Fibroblast of mammary gland (primary cell): ENCODE measurements around the gene MTUS2.
"Not testable (repeated sequence)": the region's sequence is repeated elsewhere in the genome, so short reads cannot be mapped to it uniquely, and the experiment has no call there.

Experiments
- DNase-seq: peaks from one replicate; pipeline ENCODE4 v3.0.0-alpha.2; 2010; ENCODE audit warnings: low read depth
- H3K4me3 ChIP-seq: 2 replicates; pipeline ENCODE4 v1.5.1; 2011; ENCODE audit warnings: low read depth, mild to moderate bottlenecking, low read length, moderate library complexity; ENCODE audit not compliant: control insufficient read depth
- CTCF ChIP-seq: conservative IDR thresholded peaks from 2 replicates; pipeline ENCODE4 v1.5.1; 2011; ENCODE audit warnings: low read depth, low read length, inconsistent platforms; ENCODE audit not compliant: control insufficient read depth, insufficient read depth

MTUS2 gene

GRCh38 chr13:29195456-29195855, 375.3 kb downstream of the MTUS2 start:
- H3K4me3 ChIP-seq: no peak overlapping the region
- DNase-seq: no peak
- TF ChIP-seq CTCF: no peak

DNA sequence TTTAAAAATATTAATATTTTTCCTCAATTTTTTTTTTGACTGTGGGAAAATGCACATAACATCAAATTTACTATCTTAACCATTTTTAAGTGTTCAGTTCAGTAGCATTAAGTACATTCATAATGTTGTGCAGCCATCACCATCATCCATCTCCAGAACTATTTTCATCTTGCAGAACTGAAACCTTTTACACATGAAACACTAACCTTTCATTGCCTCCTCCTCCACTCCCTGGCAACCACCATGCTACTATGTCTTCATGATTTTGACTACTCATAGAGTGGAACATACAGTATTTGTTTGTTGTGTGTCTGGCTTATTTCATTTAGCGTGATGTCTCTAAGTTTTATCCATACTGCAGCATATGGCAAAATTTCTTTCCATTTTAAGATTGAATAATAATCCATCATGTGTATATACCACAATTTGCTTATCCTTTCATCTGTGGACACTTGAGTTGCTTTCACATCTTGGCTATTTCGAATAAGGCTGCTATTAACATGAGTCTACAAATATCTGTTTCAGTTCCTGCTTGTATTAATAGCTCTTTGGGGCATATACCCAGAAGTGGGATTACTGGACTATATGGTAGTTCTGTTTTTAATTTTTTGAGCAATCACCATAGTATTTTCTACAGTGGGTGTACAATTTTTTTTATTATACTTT, 376.4 kb downstream of the MTUS2 start:
- no peak for TF ChIP-seq CTCF
- H3K4me3 ChIP-seq: no peak overlapping the region
- DNase-seq: no peak

GRCh38 chr13:29202753-29203152, 382.6 kb downstream of the MTUS2 start:
- H3K4me3 ChIP-seq, DNase-seq: not testable (repeated sequence)

GRCh38 chr13:29204651-29205050, 384.5 kb downstream of the MTUS2 start:
- TF ChIP-seq CTCF: no peak
- no peak overlapping the region for H3K4me3 ChIP-seq
- no peak for DNase-seq

DNA sequence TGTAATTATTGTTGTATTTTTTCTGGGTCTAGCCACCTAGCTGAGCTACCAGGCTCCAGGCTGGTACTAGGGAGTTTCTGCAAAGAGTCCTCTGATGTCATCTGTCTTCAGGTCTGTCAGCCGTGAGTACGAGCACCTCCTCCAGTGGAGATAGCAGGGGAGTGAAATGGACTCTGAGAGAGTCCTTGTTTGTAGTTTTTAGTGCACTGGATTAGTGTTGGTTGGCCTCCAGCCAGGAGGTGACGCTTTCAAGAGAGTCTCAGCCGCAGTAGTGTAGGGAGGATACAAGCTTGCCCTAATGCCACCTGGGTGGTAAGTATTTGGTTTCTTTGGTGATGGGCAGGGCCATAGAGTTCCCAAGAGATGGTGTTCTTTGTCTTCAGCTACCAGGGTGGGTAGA, 390.5 kb downstream of the MTUS2 start:
- no peak for DNase-seq
- no peak for TF ChIP-seq CTCF
- H3K4me3 ChIP-seq: no peak overlapping the region

DNA sequence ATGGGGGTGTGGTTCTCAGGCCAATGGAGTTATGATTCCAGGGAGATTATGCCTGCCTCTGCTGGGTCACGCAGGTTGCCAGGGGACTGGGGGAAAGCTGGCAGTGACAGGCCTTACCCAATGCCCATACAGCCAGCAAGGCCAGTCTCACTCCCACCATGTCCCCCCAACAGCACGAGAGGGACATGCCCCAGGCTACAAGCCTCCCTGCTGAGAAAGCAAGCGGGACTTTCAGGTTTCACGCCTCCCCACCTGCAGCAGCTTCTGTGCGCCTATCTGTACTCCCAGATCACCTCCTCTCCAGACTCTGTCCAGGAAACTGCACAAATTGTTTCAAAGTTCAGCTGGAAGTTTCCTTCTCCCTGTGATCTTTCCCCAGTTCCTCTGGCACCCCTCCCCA, 391.0 kb downstream of the MTUS2 start:
- DNase-seq, H3K4me3 ChIP-seq: not testable (repeated sequence)

GRCh38 chr13:29222458-29222857, 402.3 kb downstream of the MTUS2 start:
- no peak for TF ChIP-seq CTCF
- no peak overlapping the region for H3K4me3 ChIP-seq
- no peak for DNase-seq

DNA sequence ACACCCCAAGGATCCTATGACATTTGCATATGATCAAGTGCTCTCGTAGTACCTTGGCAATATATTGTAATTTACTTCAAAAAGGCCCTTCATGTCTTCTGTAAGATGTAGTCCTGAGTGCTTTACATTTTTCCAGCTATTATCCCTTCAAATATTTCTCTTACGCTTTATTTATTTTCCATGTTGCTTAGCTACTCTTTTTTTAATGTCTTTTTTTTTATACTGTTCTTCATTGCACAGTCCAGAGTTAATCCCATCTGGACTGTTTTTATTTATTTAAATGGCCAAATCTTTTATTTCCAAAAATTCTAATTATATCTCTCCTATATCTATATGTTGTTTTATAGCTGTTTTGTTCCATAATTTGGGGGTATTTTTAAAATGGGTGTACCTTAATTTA, 404.1 kb downstream of the MTUS2 start:
- no peak for TF ChIP-seq CTCF
- no peak for DNase-seq
- no peak overlapping the region for H3K4me3 ChIP-seq
